HepG2 (cell line): ENCODE results near the gene MAP3K8. TPM values are rescaled to one million over a fixed set of nuclear protein-coding genes. Genes with fewer than 3 reads are reported as not detected.

ENCODE experiments used
- BORCS8-MEF2B ChIP-seq: sonication (generic); formaldehyde crosslinking; IDR thresholded peaks from 2 replicates; pipeline ENCODE4 v1.8.0; 2022; ENCODE audit warnings: mild to moderate bottlenecking, missing genetic modification reagents
- BRD4 ChIP-seq: sonication (generic); formaldehyde crosslinking; IDR thresholded peaks from 2 replicates; pipeline ENCODE4 v1.4.0; 2020; ENCODE audit warnings: missing genetic modification reagents
- CEBPB ChIP-seq: IDR thresholded peaks from 2 replicates; pipeline ENCODE4 v1.6.1; 2011; ENCODE audit warnings: low read depth, low read length, improper control_type of control experiment, borderline replicate concordance
- DPF2 ChIP-seq: sonication (generic); formaldehyde crosslinking; IDR thresholded peaks from 2 replicates; pipeline ENCODE4 v1.4.0; 2020; ENCODE audit warnings: mild to moderate bottlenecking, low read depth, missing genetic modification reagents, borderline replicate concordance
- GATAD2A ChIP-seq: IDR thresholded peaks from 2 replicates; pipeline ENCODE4 v1.6.1; 2016
- KDM5A ChIP-seq: fragments of 200-600 bp; sonication (generic); IDR thresholded peaks from 2 replicates; pipeline ENCODE4 v1.7.0; 2018; ENCODE audit warnings: antibody characterized with exemption, mild to moderate bottlenecking, low read length, borderline replicate concordance
- LCORL ChIP-seq, 2 experiments: fragments of 450-650 bp in 1 of 2; sonication (generic) in 1 of 2; formaldehyde crosslinking in 1 of 2; IDR thresholded peaks; 2 replicates each; pipeline versions ENCODE4 v1.5.0 to v1.6.1; 2017 to 2020; ENCODE audit warnings: antibody characterized with exemption in 1 of 2, missing genetic modification reagents in 1 of 2
- MAZ ChIP-seq, 2 experiments: sonication (generic) in 1 of 2; formaldehyde crosslinking in 1 of 2; IDR thresholded peaks; 2 replicates each; pipeline versions ENCODE4 v1.5.0 to v1.6.1; 2012 to 2020; ENCODE audit warnings: low read depth in 2 of 2, mild to moderate bottlenecking in 2 of 2, borderline replicate concordance in 1 of 2, improper control_type of control experiment in 1 of 2, low read length in 1 of 2, missing genetic modification reagents in 1 of 2, moderate library complexity in 1 of 2
- MED13 ChIP-seq: sonication (generic); formaldehyde crosslinking; IDR thresholded peaks from 2 replicates; pipeline ENCODE4 v1.5.0; 2020; ENCODE audit warnings: missing genetic modification reagents
- NCOA2 ChIP-seq: sonication (generic); formaldehyde crosslinking; IDR thresholded peaks from 2 replicates; pipeline ENCODE4 v1.8.0; 2022; ENCODE audit warnings: inconsistent platforms
- NR3C1 ChIP-seq: sonication (generic); formaldehyde crosslinking; IDR thresholded peaks from 2 replicates; pipeline ENCODE4 v1.4.0; 2020; ENCODE audit warnings: missing genetic modification reagents
- PAF1 ChIP-seq: IDR thresholded peaks from 2 replicates; pipeline ENCODE4 v1.6.1; 2016; ENCODE audit warnings: missing genetic modification reagents, missing compliant biosample characterization
- PAWR ChIP-seq: sonication (generic); formaldehyde crosslinking; IDR thresholded peaks from 2 replicates; pipeline ENCODE4 v1.4.0; 2020; ENCODE audit warnings: missing genetic modification reagents, mild to moderate bottlenecking, borderline replicate concordance
- POGZ ChIP-seq: sonication (generic); formaldehyde crosslinking; IDR thresholded peaks from 2 replicates; pipeline ENCODE4 v1.4.0; 2020; ENCODE audit warnings: mild to moderate bottlenecking, missing genetic modification reagents
- RCOR2 ChIP-seq: IDR thresholded peaks from 2 replicates; pipeline ENCODE4 v1.6.1; 2016; ENCODE audit warnings: missing biosample characterization, missing genetic modification reagents
- SAFB2 ChIP-seq: sonication (generic); formaldehyde crosslinking; IDR thresholded peaks from 2 replicates; pipeline ENCODE4 v1.5.1; 2020; ENCODE audit warnings: missing genetic modification reagents, low read depth, mild to moderate bottlenecking, borderline replicate concordance
- WIZ ChIP-seq: sonication (generic); formaldehyde crosslinking; IDR thresholded peaks from 2 replicates; pipeline ENCODE4 v1.5.1; 2020; ENCODE audit warnings: mild to moderate bottlenecking, missing genetic modification reagents
- ZBTB38 ChIP-seq: sonication (generic); formaldehyde crosslinking; IDR thresholded peaks from 2 replicates; pipeline ENCODE4 v1.5.1; 2020; ENCODE audit warnings: mild to moderate bottlenecking, missing genetic modification reagents
- ZMYM4 ChIP-seq: sonication (generic); formaldehyde crosslinking; IDR thresholded peaks from 2 replicates; pipeline ENCODE4 v1.8.1; 2023; ENCODE audit warnings: mild to moderate bottlenecking, missing genetic modification reagents
- ZNF124 ChIP-seq: sonication (generic); formaldehyde crosslinking; IDR thresholded peaks from 2 replicates; pipeline ENCODE4 v1.4.0; 2020; ENCODE audit warnings: missing genetic modification reagents
- ZNF33A ChIP-seq: sonication (generic); formaldehyde crosslinking; IDR thresholded peaks from 2 replicates; pipeline ENCODE4 v1.5.1; 2020; ENCODE audit warnings: missing genetic modification reagents, mild to moderate bottlenecking, moderate library complexity, borderline replicate concordance
- ZNF33B ChIP-seq: sonication (generic); formaldehyde crosslinking; IDR thresholded peaks from 2 replicates; pipeline ENCODE4 v1.5.1; 2020; ENCODE audit warnings: mild to moderate bottlenecking, missing genetic modification reagents
- ZNF724P ChIP-seq: sonication (generic); formaldehyde crosslinking; IDR thresholded peaks from 2 replicates; pipeline ENCODE4 v1.8.0; 2022; ENCODE audit warnings: missing genetic modification reagents, borderline replicate concordance
- ZNF737 ChIP-seq: sonication (generic); formaldehyde crosslinking; IDR thresholded peaks from 2 replicates; pipeline ENCODE4 v1.5.0; 2020; ENCODE audit warnings: missing genetic modification reagents, mild to moderate bottlenecking, borderline replicate concordance
- ZNF850 ChIP-seq: sonication (generic); formaldehyde crosslinking; conservative IDR thresholded peaks from 2 replicates; pipeline ENCODE4 v1.9.0; 2021; ENCODE audit warnings: mild to moderate bottlenecking, missing genetic modification reagents
- ZSCAN20 ChIP-seq: sonication (generic); formaldehyde crosslinking; IDR thresholded peaks from 2 replicates; pipeline ENCODE4 v1.4.0; 2020; ENCODE audit warnings: missing genetic modification reagents, mild to moderate bottlenecking, borderline replicate concordance
- ZSCAN21 ChIP-seq: sonication (generic); formaldehyde crosslinking; IDR thresholded peaks from 2 replicates; pipeline ENCODE4 v1.8.0; 2022; ENCODE audit warnings: mild to moderate bottlenecking, missing genetic modification reagents, moderate library complexity, borderline replicate concordance
- polyA plus RNA-seq, 8 experiments: library from polyadenylated mRNA; depleted of rRNA in 3 of 8; stranded (reverse) in 7 of 8; unstranded in 1 of 8; fragments of >200 nt; fragmentation: Illumina TruSeq in 4 of 8; extraction: Trizol in 4 of 8; gene quantifications; 2 replicates each; pipeline versions ENCODE4 v1.2.1 to v1.2.3, GENCODE V29; 2011 to 2016; ENCODE audit warnings: low read depth in 4 of 8, missing spikeins in 1 of 8, mixed read lengths in 1 of 8; ENCODE audit not compliant: insufficient read depth in 1 of 8
- total RNA-seq, 5 experiments: library from RNA; depleted of rRNA; stranded (reverse); fragments of >200 nt; fragmentation: Illumina TruSeq; extraction: Trizol; gene quantifications; 2 replicates each; pipeline ENCODE4 v1.2.3, GENCODE V29; 2016; ENCODE audit warnings: low read depth in 1 of 5
- TF ChIP-seq, protein P1 (sequence below): IDR thresholded peaks from 2 replicates; pipeline ENCODE4 v1.6.1; 2016; ENCODE audit warnings: control low read depth
- TF ChIP-seq, protein P2 (sequence below): sonication (generic); formaldehyde crosslinking; IDR thresholded peaks from 2 replicates; pipeline ENCODE4 v1.5.1; 2020; ENCODE audit warnings: missing genetic modification reagents, mild to moderate bottlenecking, borderline replicate concordance
- TF ChIP-seq, protein P3 (sequence below): sonication (generic); formaldehyde crosslinking; IDR thresholded peaks from 2 replicates; pipeline ENCODE4 v1.8.1; 2022; ENCODE audit warnings: mild to moderate bottlenecking, missing genetic modification reagents

The MAP3K8 gene
- total and polyA plus RNA-seq, 2 of the 13 experiments (the other 11 are each of a cell fraction or from before 2014, with no cell fraction given) = 19.3 to 37.9 TPM

DNA sequence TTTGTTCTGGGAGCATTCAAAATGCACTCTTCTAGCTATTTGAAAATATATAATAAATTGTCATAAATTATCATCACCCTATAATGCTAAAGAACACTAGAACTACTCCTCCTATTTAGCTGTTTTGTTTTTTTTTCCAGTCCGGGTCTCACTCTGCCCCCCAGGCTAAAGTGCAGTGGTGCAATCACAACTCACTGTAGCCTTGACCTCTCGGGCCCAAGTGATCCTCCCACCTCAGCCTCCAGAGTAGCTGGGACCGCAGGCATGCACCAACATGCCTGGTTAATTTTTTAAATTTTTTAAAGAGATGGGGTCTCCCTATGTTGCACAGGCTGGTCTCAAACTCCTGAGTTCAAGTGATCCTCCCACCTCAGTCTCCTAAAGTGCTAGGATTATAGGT is 43.8 kb upstream of the MAP3K8 start (continued):
- TF ChIP-seq RCOR2 (CRISPR knock-in tag) = peak; percentile 62; the same call in 1 of the 2 replicates
- TF ChIP-seq BORCS8-MEF2B (CRISPR knock-in tag) = no peak
- TF ChIP-seq ZNF124 (CRISPR knock-in tag) = no peak
- no peak for TF ChIP-seq NR3C1 (CRISPR knock-in tag)
- TF ChIP-seq, protein P1, sequence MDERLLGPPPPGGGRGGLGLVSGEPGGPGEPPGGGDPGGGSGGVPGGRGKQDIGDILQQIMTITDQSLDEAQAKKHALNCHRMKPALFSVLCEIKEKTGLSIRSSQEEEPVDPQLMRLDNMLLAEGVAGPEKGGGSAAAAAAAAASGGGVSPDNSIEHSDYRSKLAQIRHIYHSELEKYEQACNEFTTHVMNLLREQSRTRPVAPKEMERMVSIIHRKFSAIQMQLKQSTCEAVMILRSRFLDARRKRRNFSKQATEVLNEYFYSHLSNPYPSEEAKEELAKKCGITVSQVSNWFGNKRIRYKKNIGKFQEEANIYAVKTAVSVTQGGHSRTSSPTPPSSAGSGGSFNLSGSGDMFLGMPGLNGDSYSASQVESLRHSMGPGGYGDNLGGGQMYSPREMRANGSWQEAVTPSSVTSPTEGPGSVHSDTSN (CRISPR knock-in tag) = no peak
- no peak for TF ChIP-seq ZSCAN21
- no peak for TF ChIP-seq ZNF850
- no peak for TF ChIP-seq ZSCAN20 (CRISPR knock-in tag)
- TF ChIP-seq, protein P2, sequence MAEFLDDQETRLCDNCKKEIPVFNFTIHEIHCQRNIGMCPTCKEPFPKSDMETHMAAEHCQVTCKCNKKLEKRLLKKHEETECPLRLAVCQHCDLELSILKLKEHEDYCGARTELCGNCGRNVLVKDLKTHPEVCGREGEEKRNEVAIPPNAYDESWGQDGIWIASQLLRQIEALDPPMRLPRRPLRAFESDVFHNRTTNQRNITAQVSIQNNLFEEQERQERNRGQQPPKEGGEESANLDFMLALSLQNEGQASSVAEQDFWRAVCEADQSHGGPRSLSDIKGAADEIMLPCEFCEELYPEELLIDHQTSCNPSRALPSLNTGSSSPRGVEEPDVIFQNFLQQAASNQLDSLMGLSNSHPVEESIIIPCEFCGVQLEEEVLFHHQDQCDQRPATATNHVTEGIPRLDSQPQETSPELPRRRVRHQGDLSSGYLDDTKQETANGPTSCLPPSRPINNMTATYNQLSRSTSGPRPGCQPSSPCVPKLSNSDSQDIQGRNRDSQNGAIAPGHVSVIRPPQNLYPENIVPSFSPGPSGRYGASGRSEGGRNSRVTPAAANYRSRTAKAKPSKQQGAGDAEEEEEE (CRISPR knock-in tag) = no peak
- TF ChIP-seq KDM5A = no peak
- no peak for TF ChIP-seq ZNF724P (CRISPR knock-in tag)
- TF ChIP-seq LCORL (IDR thresholded peaks at IDR 0.05) = no peak
- TF ChIP-seq LCORL (CRISPR knock-in tag; IDR thresholded peaks at IDR 0.05) = no peak
- no peak for TF ChIP-seq ZNF737
- TF ChIP-seq ZNF33A (CRISPR knock-in tag) = no peak
- TF ChIP-seq GATAD2A (CRISPR knock-in tag) = peak; percentile 29; the same call in 1 of the 2 replicates
- TF ChIP-seq, protein P3, sequence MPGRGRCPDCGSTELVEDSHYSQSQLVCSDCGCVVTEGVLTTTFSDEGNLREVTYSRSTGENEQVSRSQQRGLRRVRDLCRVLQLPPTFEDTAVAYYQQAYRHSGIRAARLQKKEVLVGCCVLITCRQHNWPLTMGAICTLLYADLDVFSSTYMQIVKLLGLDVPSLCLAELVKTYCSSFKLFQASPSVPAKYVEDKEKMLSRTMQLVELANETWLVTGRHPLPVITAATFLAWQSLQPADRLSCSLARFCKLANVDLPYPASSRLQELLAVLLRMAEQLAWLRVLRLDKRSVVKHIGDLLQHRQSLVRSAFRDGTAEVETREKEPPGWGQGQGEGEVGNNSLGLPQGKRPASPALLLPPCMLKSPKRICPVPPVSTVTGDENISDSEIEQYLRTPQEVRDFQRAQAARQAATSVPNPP (CRISPR knock-in tag) = no peak
- no peak for TF ChIP-seq PAF1 (CRISPR knock-in tag)
- no peak for TF ChIP-seq WIZ
- no peak for TF ChIP-seq MAZ (IDR thresholded peaks at IDR 0.05; ENCODE audit: borderline replicate concordance, low read depth, low read length)
- no peak for TF ChIP-seq MAZ (CRISPR knock-in tag; IDR thresholded peaks at IDR 0.05; ENCODE audit: low read depth)
- no peak for TF ChIP-seq BRD4 (CRISPR knock-in tag)
- no peak for TF ChIP-seq ZBTB38
- TF ChIP-seq ZNF33B (CRISPR knock-in tag) = no peak
- TF ChIP-seq POGZ (CRISPR knock-in tag) = peak; percentile 63; the same call in 1 of the 2 replicates
- 0 out of 2 replicates have a peak, but pooled peaks have one; percentile 36 for TF ChIP-seq NCOA2
- no peak for TF ChIP-seq SAFB2
- TF ChIP-seq DPF2 (CRISPR knock-in tag) = 0 out of 2 replicates have a peak, but pooled peaks have one; percentile 22
- peak; percentile 42 for TF ChIP-seq ZMYM4 (CRISPR knock-in tag)
- no peak for TF ChIP-seq PAWR (CRISPR knock-in tag)
- TF ChIP-seq CEBPB = no peak
- no peak for TF ChIP-seq MED13 (CRISPR knock-in tag)
